GM21381 (cell line): ENCODE data around the gene SMIM20.

Experiments
- ATAC-seq: cut with Tn5 transposase; IDR thresholded peaks from one replicate; pipeline ENCODE4 v1.9.1; 2021; ENCODE audit warnings: mild to moderate bottlenecking, moderate library complexity; ENCODE audit not compliant: unreplicated experiment

SMIM20 gene

GRCh38 chr4:25951390-25951952, 37.5 kb downstream of the SMIM20 start:
- ATAC-seq: no peak

DNA sequence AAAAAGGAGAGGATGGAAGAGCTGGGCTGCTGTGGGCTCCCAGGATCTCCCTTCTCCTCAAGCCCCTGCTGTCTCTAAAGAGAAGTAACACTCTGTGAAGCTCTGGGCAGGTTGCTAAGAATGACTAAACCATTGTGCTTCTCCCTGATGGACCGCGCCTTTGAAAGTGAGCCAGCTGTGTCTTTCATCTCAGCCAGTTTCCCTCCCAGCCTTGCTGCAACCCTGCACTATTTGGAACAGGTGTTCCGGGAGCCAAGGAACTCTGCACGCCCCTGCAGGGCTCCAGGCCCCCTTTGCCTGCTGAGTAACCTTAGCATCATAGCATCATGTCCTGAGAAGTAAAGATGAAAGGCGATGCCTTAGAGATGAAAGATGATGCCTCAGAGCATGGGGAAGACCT, 39.7 kb downstream of the SMIM20 start:
- ATAC-seq: no peak

- ATAC-seq: no peak
Observed at GRCh38 chr4:25954293-25954904, 40.4 kb downstream of the SMIM20 start.

GRCh38 chr4:25955705-25956104, 41.7 kb downstream of the SMIM20 start:
- ATAC-seq: no peak

GRCh38 chr4:25956260-25956659, 42.2 kb downstream of the SMIM20 start:
- ATAC-seq: no peak

GRCh38 chr4:25958110-25958509, 44.1 kb downstream of the SMIM20 start:
- no peak for ATAC-seq

GRCh38 chr4:25962393-25962792, 48.4 kb downstream of the SMIM20 start:
- no peak for ATAC-seq

- ATAC-seq: no peak
Observed at GRCh38 chr4:25965629-25966028, 51.6 kb downstream of the SMIM20 start.

GRCh38 chr4:25966171-25966570, 52.2 kb downstream of the SMIM20 start:
- ATAC-seq: no peak

DNA sequence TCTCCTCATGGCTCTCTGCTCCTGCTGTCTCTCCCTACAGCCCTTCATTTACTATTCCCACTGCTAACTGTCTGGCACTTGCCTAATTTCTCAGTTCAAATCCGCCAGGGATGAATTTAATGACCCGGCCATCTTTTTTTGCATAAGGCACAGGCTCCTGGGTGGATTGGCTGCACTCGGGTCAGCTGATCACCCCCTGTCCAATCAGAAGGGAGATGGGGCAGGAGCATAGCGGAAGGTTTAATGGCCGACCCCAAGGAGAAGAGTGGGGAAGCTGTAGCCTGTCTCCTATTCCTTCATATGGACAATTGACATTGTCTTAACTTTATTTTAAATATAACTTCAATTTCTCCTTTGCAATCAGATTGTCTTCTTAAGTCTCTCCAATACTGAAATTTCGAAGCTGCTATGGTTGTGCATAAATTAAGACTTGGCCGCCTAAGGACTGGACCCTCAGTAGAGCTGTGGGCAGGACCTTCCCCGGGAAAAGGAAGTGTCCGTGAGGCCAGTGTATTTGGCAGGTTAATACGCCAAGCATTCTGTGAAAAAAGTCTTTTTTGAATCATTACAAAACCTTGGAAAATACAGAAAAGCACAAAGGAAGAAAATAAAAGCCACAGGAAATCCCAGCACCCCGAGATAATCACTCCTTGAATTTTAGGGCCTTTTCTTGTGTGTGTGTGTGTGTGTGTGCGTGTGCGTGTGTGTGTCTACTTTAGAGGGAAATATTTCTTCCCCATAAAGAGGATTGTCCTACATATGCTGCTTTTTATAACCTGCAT, 55.5 kb downstream of the SMIM20 start:
- no peak for ATAC-seq

DNA sequence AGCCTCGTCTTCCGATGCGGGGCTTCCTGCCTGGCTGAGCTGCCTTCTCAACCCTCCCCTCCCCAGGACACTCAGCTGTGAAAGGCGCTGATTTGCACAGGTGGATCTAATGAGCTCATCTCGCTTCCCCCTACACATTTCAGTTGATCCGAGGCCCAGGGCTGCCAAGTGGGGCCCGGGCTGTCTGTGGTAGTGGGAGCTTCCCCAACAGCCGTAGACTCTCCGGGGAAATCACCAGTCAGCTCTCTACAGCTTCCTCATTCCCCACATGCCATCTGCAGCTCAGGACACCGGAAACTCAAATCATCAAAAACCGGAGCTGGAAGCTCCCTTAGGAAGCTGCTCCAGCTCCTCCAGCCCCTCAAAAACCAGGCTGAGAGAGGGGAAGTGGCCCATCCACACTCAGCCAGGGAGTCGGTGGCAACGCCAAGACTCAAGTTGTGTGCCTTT, 56.2 kb downstream of the SMIM20 start:
- ATAC-seq: no peak

GRCh38 chr4:25970691-25971432, 56.8 kb downstream of the SMIM20 start:
- ATAC-seq: no peak

GRCh38 chr4:25972366-25972765, 58.3 kb downstream of the SMIM20 start:
- ATAC-seq: no peak

- ATAC-seq: no peak
Observed at GRCh38 chr4:25972984-25973745, 59.1 kb downstream of the SMIM20 start.

GRCh38 chr4:25976780-25977179, 62.8 kb downstream of the SMIM20 start:
- no peak for ATAC-seq

GRCh38 chr4:25977397-25978170, 63.6 kb downstream of the SMIM20 start:
- ATAC-seq: no peak

DNA sequence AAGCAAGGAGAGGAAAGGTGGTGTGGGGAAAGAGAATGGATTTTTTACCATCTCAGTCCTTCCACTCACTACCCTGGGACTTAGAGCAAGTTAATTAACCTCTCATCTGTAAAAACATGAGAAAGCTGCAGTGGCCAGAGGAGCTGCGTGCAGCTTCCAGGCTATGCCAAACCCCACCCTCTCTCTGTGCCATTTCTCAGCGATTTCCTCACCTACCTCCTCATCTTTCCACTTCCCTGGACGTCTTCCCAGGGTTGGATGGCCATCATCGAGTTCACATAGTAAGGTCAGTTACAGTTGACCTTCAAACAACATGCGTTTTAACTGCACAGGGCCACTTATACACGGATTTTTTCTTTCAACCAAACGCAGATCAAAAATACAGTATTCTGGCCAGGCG, 64.3 kb downstream of the SMIM20 start:
- no peak for ATAC-seq
